Renal pelvis (tissue), 12 donors: ENCODE results near the gene ALX1. TPM values are rescaled to one million over a fixed set of nuclear protein-coding genes. Genes with fewer than 3 reads are reported as not detected.

Experiments
- DNase-seq: peaks from one replicate; pipeline ENCODE4 v3.0.0-alpha.2; 2013
- long read RNA-seq, 16 experiments: transcript quantifications; one replicate each; lab custom pipeline, GENCODE V29; 2026
- polyA plus RNA-seq, 3 donors: library from polyadenylated mRNA; unstranded; fragments of 120-200 nt; gene quantifications; one replicate each; pipeline ENCODE4 v1.2.1, GENCODE V29; 2013; ENCODE audit not compliant: insufficient read length in 3 of 3

ALX1 gene
- polyA plus RNA-seq: 10 to 100 TPM; 25.2 to 32.2 (median 30.0) TPM
- long read RNA-seq, donor 1, transcript ALX1-201 (4 exons, 1,445 nt): major isoform, 9 of 9 reads
- long read RNA-seq, donor 1, partial matches to known transcripts: 0 of 9 reads
- long read RNA-seq, donor 1, other reads (novel, unspliced or antisense): 0 of 9 reads
- long read RNA-seq, donor 2, transcript ALX1-201 (4 exons, 1,445 nt): major isoform, 10 of 10 reads
- long read RNA-seq, donor 2, partial matches to known transcripts: 0 of 10 reads
- long read RNA-seq, donor 2, other reads (novel, unspliced or antisense): 0 of 10 reads
- long read RNA-seq, donor 3, transcript ALX1-201 (4 exons, 1,445 nt): major isoform, 19 of 38 reads
- long read RNA-seq, donor 3, partial matches to known transcripts: 19 of 38 reads
- long read RNA-seq, donor 3, other reads (novel, unspliced or antisense): 0 of 38 reads
- long read RNA-seq, donor 4, transcript ALX1-201 (4 exons, 1,445 nt): major isoform, 21 of 37 reads
- long read RNA-seq, donor 4, partial matches to known transcripts: 16 of 37 reads
- long read RNA-seq, donor 4, other reads (novel, unspliced or antisense): 0 of 37 reads
- long read RNA-seq, donor 5, transcript ALX1-201 (4 exons, 1,445 nt): major isoform, 7 of 7 reads
- long read RNA-seq, donor 5, partial matches to known transcripts: 0 of 7 reads
- long read RNA-seq, donor 5, other reads (novel, unspliced or antisense): 0 of 7 reads
- long read RNA-seq, donor 6, transcript ALX1-201 (4 exons, 1,445 nt): major isoform, 9 of 9 reads
- long read RNA-seq, donor 6, partial matches to known transcripts: 0 of 9 reads
- long read RNA-seq, donor 6, other reads (novel, unspliced or antisense): 0 of 9 reads
- long read RNA-seq, donor 7, transcript ALX1-201 (4 exons, 1,445 nt): major isoform, 17 of 28 reads
- long read RNA-seq, donor 7, partial matches to known transcripts: 11 of 28 reads
- long read RNA-seq, donor 7, other reads (novel, unspliced or antisense): 0 of 28 reads
- long read RNA-seq, donor 8, partial matches to known transcripts: 0 of 3 reads
- long read RNA-seq, donor 8, other reads (novel, unspliced or antisense): 0 of 3 reads
- long read RNA-seq, donor 9, transcript ALX1-201 (4 exons, 1,445 nt): major isoform, 19 of 19 reads
- long read RNA-seq, donor 9, partial matches to known transcripts: 0 of 19 reads
- long read RNA-seq, donor 9, other reads (novel, unspliced or antisense): 0 of 19 reads
- long read RNA-seq, donor 10, partial matches to known transcripts: 0 of 4 reads
- long read RNA-seq, donor 10, other reads (novel, unspliced or antisense): 0 of 4 reads
- long read RNA-seq, donor 11, transcript ALX1-201 (4 exons, 1,445 nt): major isoform, 12 of 20 reads
- long read RNA-seq, donor 11, partial matches to known transcripts: 8 of 20 reads
- long read RNA-seq, donor 11, other reads (novel, unspliced or antisense): 0 of 20 reads
- long read RNA-seq, donor 12, transcript ALX1-201 (4 exons, 1,445 nt): major isoform, 11 of 11 reads
- long read RNA-seq, donor 12, partial matches to known transcripts: 0 of 11 reads
- long read RNA-seq, donor 12, other reads (novel, unspliced or antisense): 0 of 11 reads
- long read RNA-seq, donor 13, transcript ALX1-201 (4 exons, 1,445 nt): major isoform, 12 of 12 reads
- long read RNA-seq, donor 13, partial matches to known transcripts: 0 of 12 reads
- long read RNA-seq, donor 13, other reads (novel, unspliced or antisense): 0 of 12 reads
- long read RNA-seq, donor 14: 0 reads
- long read RNA-seq, donor 15, transcript ALX1-201 (4 exons, 1,445 nt): major isoform, 6 of 6 reads
- long read RNA-seq, donor 15, partial matches to known transcripts: 0 of 6 reads
- long read RNA-seq, donor 15, other reads (novel, unspliced or antisense): 0 of 6 reads
- long read RNA-seq, donor 16, transcript ALX1-201 (4 exons, 1,445 nt): major isoform, 24 of 30 reads
- long read RNA-seq, donor 16, partial matches to known transcripts: 6 of 30 reads
- long read RNA-seq, donor 16, other reads (novel, unspliced or antisense): 0 of 30 reads

DNA sequence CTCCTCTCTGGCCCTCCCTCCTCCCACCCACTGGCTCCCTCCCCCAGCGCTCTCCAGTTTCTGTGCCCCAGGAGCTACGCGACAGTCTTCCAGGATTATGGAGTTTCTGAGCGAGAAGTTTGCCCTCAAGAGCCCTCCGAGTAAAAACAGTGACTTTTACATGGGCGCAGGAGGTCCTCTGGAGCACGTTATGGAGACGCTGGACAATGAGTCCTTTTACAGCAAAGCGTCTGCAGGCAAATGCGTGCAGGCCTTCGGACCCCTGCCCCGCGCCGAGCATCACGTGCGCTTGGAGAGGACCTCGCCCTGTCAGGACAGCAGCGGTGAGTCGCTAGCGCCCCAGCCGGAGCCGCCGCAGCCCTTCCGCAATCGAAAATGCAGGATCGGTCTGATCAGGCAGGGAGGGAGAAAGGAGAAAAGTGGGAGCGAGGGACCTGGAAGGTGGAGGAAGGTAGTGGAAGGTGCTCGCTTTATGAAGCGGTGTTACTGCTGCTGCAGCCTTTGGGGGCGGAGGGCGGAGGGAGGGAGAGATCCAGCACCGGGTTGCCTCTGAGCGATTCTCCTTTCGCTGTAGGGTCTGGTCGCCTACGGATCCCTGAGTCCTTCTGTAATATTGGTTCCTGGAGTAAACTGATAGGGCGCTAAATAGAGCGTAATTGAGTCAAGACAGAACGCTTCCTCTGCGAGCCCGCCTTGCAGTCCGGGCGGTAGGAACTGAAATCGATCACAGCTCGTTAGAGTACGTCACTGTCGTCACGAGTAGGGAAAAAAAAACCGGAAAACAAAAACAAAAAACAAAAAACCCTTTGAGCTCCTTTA lies at the start of gene ALX1:
Gene ALX1 (plus strand): TSS at position 56 of the 819 bp plus-strand sequence. CDS start 42 bp downstream, at position 98.
- peak; percentile 48 for DNase-seq

DNA sequence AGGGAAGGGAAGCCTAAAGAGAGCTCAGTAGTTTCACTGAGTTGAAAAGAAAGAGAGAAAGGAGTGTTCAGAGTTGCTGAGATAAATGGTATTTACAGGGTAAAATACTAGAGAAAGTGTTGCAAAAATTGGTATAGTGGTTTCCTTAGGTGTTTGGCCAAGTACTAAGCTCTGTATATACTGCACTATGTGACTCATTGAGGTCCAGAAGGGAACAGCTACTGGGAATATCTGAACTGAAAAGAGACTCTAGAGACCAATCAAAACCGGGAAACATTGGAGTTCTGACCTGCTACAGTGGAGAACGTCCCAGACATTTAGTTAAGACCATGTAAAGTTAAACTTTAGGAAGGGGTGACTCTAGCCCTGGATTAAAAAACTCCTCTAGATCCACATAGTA lies 42.7 kb upstream of the ALX1 start:
- no peak for DNase-seq

DNA sequence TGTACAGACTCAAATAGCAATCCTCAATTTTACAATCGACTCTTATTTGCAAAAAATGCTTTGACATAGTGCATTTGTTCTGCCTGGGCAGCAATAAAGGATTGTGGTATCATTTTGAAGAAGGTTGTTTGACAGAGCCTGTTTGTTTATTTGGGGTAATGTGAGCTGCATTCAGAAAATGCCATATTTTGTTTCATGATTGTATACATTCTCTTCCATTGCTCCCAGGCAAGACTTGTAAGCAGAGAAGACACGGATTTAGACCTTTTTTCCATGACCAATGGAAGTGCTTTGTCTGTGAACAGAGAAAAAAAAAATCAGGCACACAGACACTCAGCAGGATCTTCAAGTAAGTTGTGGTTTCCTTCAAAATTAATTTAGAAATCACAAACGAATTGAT lies 35.5 kb upstream of the ALX1 start:
- DNase-seq: no peak

DNA sequence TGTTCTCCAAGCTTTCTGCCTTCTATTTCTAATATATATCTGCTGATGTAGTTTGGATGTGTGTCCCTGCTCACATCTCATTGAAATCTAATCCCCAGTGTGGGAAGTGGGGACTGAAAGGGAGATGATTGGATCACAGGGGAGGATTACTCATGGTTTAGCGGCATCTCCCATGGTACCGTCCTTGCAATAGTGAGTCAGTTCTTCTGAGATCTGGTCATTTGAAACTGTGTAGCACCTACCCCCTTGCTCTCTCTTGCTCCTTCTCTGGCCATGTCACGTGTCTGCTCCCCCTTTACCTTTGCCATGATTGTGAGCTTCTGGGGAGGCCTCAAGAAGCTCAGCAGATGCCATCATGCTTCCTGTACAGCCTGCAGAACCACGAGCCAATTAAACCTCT lies 26.2 kb upstream of the ALX1 start:
- DNase-seq: no peak

DNA sequence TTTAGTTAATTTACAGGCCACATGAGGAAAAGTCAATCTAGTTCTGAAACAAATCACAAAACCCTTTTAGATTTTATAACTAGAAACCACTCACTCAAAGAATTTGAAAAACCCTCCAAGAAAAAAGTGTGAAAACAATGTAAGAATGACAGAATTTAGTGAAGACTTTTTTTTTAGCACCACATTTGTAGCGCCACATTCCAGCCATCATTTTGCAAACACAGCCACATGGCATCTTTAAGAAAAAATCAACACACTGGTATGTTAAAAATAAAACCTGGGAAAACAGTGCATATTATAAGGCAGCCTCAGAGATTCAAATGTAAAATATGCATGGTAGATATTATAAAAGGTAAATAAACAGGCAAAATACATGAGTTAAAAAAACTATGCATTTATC lies 22.3 kb upstream of the ALX1 start:
- DNase-seq: no peak

DNA sequence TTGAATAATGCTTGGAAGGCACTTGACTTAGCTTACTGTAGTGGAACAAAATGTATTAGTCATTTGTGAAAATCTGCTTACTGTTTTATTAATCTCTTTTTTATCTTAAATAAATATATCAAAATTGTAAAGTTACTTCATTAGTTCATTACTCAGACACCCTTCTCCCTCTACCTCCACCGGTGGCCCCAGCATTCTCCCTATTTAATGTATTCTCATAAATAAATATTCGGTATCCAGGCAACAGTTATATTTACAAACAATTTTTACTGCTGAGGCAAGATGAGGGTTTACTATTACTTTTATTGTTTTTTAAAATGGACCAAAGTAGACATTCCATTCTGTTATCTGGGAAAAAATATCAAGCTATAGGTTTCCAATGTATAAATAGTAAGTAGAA lies 19.6 kb upstream of the ALX1 start:
- DNase-seq: no peak

DNA sequence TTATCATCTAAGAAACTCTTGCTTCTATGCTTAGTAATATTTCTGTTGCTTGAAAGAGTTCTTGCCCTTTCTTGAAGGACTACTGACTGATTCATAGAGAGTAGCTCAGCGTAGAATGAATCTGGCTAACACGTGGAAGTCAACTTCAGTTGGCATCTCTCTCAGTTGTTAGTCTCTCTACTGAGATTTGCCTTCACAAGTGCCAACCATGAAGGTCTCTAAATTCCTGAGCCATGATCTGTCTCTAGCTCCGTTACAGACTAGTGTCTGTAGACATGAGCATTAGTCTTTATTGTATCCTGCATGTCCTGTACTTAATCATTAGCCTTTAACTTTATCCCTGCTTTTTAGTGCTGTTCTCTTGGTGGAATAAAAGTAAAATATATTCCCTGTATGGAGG lies 19.1 kb upstream of the ALX1 start:
- no peak for DNase-seq

DNA sequence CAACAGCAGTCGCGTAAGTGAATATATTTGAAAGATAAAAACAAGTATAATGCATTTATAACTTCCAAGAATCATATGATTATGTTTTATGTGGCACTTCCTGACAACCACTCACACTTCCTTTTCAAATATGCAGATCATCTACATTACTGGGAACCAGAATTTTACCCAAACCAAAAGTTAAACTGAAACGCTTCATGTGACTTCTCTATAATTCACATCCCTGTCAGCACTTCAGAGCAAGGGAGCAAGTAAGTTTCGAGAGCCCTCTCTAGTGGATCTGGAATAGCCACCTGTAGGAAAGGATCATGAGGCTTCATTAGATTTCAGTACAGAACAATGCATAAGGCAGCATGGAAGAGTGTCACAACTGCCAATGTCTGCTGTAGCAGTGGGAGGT lies 13.7 kb upstream of the ALX1 start:
- no peak for DNase-seq

DNA sequence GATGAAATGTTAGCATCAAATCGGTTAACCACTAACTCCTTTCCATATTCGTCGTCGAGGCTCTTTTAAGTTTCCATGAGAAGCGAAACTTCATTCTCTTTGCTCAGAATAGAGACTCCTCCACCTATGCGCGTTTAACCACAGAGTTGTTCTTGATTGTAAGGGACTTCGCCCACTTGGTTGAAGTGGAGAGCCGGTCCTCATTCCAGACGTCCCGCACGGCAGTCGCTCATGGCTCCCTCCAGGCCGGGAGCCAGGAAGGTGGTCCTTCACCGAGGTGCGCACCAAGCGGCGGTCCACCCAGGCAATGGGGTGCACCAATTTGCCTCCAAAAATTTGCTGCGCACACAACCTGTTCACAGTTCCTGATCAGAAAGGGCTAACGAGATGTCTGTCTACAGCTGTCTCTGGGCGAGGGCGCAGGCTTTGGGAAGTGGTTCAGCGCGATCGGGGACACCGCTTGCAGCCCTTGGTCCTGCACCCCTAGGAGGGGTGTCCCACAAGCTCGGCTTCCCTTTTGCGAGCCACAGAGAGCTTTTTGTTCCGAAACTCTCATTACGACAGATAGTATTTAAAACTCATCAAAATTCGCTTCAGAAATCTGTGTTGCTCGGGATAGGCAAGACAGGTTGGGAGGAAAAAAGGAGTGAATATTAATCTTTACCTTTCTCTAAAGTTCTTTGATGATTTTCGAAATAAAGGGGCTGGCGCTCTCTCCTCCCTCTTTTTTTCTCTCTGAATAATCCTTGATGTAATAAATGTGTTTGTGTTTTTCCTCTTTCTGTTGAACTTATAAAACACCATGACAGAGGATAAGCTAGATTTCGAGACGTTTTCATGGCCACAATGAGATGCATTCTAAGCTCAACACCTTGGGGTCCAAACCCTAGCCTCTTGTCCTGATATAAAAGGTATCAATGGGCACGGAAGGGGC lies 6.4 kb upstream of the ALX1 start:
- no peak for DNase-seq

DNA sequence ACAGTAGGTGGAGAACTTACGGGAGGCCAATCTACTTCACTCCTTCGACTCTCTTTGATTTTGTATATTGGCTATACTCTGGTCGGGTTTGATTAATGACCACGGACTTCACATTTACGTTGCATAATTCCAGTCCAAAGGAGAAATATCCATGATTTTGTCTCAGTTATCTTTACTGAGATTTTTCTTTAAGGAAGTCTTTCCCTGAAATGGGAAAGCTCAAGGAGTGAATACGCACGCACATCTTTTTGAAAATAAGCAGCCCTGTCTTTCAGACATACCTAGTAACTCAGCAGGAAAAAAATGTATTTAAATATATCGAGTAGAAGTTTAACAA lies 5.7 kb upstream of the ALX1 start:
- no peak for DNase-seq

DNA sequence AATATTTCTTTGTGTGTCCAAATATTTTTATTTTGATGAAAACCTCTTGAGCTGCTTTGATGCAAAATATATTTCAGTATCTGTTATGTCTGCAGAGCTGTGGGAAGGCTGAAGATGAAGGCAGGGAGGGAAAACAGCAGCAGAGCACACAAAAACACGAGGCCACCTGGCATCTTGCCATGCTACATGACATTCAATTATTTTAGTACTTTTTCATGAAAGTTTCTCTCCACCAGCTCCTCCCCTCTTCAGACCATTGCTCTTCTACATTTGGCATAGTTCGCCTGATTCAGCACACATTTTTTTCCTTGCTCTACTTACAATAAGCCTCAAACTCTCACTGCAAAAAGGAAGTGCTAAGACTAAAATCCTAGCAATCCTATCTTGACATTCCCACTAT lies 4.6 kb upstream of the ALX1 start:
- no peak for DNase-seq

DNA sequence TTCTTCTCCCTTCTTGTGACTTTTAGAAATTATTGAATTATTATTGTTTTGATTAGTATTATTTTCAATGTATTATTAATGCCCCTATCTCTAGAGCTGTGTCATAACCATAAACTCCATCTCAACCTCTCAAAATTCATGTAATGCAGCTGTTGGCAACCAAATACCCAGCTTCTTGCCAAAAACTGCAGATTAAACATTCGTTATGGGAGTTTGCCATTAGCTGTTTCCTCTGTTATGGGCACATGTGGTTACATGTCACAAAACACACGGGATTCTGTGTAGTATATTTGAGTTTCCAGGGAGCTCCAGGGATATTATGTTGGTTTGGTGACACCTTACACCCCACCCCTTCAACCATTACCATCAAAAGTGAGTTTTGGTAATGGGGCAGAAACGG lies 2.8 kb upstream of the ALX1 start:
- no peak for DNase-seq

DNA sequence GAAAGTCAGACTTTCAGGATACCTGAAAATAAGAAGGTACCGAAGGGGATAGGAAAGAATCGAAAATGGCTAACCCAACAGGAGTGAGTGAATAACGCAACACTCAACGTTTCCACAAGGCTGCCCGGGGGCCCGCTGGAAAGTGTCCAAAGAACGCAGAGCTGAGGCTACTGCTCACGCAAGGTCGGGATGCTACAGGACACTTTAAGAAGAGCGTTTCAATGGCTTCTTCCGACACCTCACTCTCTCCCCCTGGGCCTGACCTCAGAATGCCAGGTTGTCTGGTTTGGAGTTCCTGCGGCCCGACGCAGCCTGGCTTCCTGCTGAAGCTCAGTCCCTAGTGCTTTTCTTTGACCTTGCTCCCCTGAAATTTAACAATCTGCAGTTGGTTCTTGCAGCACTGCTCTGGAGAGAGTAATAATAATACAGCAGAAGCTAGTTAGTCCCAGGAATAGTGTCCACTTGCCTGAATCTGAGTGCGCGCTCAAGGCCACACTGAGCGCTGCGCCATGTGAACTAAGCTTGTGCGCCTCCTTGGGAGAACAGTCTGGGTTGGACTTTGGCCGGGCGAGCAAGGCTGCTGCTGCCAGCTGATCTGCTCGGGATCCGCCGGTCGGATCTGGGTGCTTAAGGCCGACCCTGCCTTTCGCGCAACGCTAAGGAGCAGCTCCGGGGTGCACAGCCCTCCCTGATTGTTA lies 2.0 kb upstream of the ALX1 start:
- DNase-seq: no peak

DNA sequence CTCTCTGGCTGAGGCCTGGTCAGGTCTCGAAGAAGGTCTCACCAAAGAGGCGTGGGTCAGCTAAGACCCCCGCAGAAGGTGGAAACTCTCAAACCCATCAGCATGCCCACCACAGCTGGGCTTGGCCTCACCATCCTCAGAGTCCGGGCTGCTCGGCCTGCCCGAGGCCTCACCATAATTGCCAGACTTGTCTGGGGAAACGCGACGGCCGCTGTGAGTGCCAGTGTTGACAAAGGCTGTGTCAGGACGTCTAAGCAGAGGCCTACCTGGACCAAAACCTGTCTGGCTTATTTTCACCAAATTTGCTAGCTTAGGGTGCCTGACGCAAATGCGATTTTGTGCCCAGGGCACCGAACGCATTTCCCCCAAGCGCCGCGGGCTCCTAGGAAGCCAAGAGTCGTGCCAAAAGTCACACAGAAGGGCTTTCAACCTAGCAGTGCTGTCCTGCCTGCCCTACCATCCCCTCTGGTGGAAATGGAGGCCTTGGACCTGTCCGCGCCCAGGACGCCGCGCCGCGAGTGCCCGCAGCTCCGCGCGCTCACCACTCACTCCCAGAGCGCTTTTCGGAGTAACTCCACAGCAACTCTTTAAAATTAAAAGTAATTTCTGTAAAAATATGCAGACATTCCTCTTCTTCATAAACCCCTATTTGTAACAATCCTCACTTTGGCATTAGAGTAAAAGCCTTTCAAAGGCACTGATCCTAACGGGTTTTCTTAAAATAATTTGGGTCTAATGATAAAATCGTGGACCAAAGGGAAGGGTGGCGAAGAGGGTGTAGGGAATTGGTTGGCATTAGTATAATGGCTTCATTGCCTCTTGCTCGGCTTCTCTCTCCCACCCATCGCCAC lies 1.2 kb upstream of the ALX1 start:
- DNase-seq: no peak

DNA sequence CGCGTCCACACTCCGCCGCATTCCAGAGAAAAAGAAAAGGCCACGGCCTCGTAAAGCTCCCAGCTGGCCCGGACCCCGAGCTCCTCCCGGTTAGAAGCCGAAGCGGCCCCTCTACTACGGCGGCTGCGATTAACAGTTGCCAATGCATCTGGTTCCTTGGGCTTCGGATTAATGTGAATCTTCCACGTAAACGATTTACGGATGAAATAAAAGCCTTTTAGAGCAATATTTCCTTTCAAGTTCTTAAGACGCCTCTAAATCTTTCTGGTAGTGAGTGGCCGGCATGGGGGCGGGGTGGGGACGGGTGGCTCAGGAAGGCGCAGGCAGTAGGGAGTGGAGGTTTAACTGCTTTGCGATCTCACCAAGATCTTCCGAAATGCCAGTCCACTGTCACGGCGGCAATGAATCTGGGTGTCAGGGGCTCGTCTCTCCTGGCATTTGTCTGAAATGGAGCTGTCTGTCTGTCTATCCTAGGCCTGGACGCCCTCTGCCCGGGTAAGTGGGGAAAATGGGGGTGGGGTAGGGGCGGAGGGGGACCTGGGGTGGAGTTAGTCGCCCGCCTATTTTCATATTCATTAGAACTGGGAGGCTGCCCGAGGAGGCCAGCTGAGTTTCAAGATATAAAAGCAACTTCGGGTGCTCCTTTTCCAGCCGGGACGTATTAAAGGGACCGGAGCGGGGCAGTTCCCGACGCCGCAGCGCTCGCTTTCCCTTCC lies 413 bp upstream of the ALX1 start:
- peak; percentile 68 for DNase-seq

DNA sequence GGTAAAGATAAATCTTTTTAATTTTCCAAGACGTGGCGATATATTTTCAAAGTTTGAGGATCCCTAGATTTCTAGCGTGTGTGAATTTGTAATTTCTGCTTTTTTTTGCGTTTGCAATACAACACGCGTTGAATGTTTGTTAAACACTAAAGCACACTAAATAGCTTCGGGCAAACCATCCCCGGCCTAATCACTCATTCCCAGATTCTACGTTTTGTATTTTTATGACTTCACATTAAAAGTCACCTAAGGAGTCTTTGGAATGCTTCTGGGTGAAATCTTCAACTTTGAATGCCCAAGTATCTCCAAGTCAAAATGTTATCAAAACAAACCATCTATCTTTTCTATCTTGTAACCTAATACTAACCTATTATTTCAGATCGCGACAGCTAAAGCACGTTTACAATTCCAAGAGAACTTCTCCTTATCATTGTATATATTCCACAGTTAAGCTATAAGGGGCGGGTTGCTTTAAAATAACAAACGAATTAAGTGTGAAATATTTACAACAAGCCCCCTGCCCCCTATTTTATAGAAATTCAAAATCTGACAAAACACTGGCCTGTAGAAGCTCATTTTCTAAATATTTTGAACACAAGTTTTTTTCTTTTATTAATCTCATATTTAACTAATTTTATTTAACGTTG lies 1.1 kb downstream of the ALX1 start:
- DNase-seq: no peak
